22Rv1 (cell line): ENCODE results near the gene CEBPZ.

Experiments used
- CTCF ChIP-seq: fragments of 450-650 bp; IDR thresholded peaks from 2 replicates; pipeline ENCODE4 v1.5.1; 2017; ENCODE audit warnings: mild to moderate bottlenecking
- ZFX ChIP-seq: fragments of 450-650 bp; IDR thresholded peaks from 2 replicates; pipeline ENCODE4 v1.6.1; 2017; ENCODE audit warnings: antibody characterized with exemption, borderline replicate concordance

GRCh38 chr2:37205689-37206341, 25.6 kb downstream of the CEBPZ start:
- no peak for TF ChIP-seq CTCF
- TF ChIP-seq ZFX, result no peak
